Fibroblast of lung (primary cell): ENCODE results near the gene AGRN. TPM values are rescaled to one million over a fixed set of nuclear protein-coding genes. Genes with fewer than 3 reads are reported as not detected.

Experiments
- DNase-seq, 2 donors: peaks; one replicate each; pipeline versions ENCODE4 v3.0.0 to v3.0.0-alpha.2; 2010; ENCODE audit warnings: low read depth in 2 of 2
- H2AFZ ChIP-seq: 2 replicates; pipeline ENCODE4 v1.5.1; 2012; ENCODE audit warnings: low read length, control low read depth, inconsistent platforms
- H3K27ac ChIP-seq: 2 replicates; pipeline ENCODE4 v1.5.1; 2011; ENCODE audit warnings: low read length, control low read depth; ENCODE audit not compliant: insufficient read depth
- H3K27me3 ChIP-seq: 2 replicates; pipeline ENCODE4 v1.5.1; 2011; ENCODE audit warnings: mild to moderate bottlenecking, low read length; ENCODE audit not compliant: control insufficient read depth, insufficient read depth
- H3K36me3 ChIP-seq: 2 replicates; pipeline ENCODE4 v1.5.1; 2011; ENCODE audit warnings: low read length; ENCODE audit not compliant: control insufficient read depth, insufficient read depth
- H3K4me1 ChIP-seq: 2 replicates; pipeline ENCODE4 v1.5.1; 2011; ENCODE audit warnings: low read length; ENCODE audit not compliant: control insufficient read depth, insufficient read depth; ENCODE audit errors: extremely low read depth
- H3K4me2 ChIP-seq: 2 replicates; pipeline ENCODE4 v1.5.1; 2011; ENCODE audit warnings: low read length, control low read depth; ENCODE audit not compliant: insufficient read depth; ENCODE audit errors: extremely low read depth
- H3K4me3 ChIP-seq, 4 experiments: fragments of 200-600 bp in 1 of 4; sonication (generic) in 1 of 4; replicated peaks in 1 of 4; 2 replicates each; pipeline ENCODE4 v1.5.1; 2011 to 2016; ENCODE audit warnings: low read length in 4 of 4, low read depth in 3 of 4, mild to moderate bottlenecking in 3 of 4, control low read depth in 2 of 4, inconsistent platforms in 1 of 4, mixed read lengths in 1 of 4; ENCODE audit not compliant: insufficient read depth in 1 of 4; ENCODE audit errors: control extremely low read depth in 1 of 4
- H3K79me2 ChIP-seq: 2 replicates; pipeline ENCODE4 v1.5.1; 2012; ENCODE audit warnings: mild to moderate bottlenecking, low read length, inconsistent platforms; ENCODE audit not compliant: control insufficient read depth, insufficient read depth
- H3K9ac ChIP-seq: 2 replicates; pipeline ENCODE4 v1.5.1; 2011; ENCODE audit warnings: mild to moderate bottlenecking, low read length, control low read depth; ENCODE audit not compliant: insufficient read depth
- H3K9me3 ChIP-seq: 2 replicates; pipeline ENCODE4 v1.5.1; 2012; ENCODE audit warnings: low read depth, low read length; ENCODE audit not compliant: control insufficient read depth, insufficient read depth
- H4K20me1 ChIP-seq: 2 replicates; pipeline ENCODE4 v1.5.1; 2011; ENCODE audit warnings: low read length; ENCODE audit not compliant: control insufficient read depth, insufficient read depth; ENCODE audit errors: extremely low read depth
- CTCF ChIP-seq, 2 donors: IDR thresholded peaks in 1 of 2; conservative IDR thresholded peaks in 1 of 2; 1 replicate in 1 of 2; 2 replicates in 1 of 2; pipeline ENCODE4 v1.5.1; 2011 to 2012; ENCODE audit warnings: low read length in 2 of 2, control low read depth in 1 of 2, inconsistent platforms in 1 of 2, low read depth in 1 of 2, mild to moderate bottlenecking in 1 of 2
- EZH2 ChIP-seq: IDR thresholded peaks from 2 replicates; pipeline ENCODE4 v1.5.1; 2012; ENCODE audit warnings: low read length, control low read depth, mild to moderate bottlenecking; ENCODE audit errors: missing control alignments
- polyA plus RNA-seq, 2 donors: library from polyadenylated mRNA; depleted of rRNA in 1 of 2; stranded (reverse) in 1 of 2; unstranded in 1 of 2; fragments of >200 nt; gene quantifications; 2 replicates each; pipeline ENCODE4 v1.2.1, GENCODE V29; 2011 to 2012; ENCODE audit warnings: missing spikeins in 1 of 2
- total RNA-seq: library from RNA; depleted of rRNA; stranded (reverse); fragments of >200 nt; gene quantifications from 2 replicates; pipeline ENCODE4 v1.2.1, GENCODE V29; 2014

AGRN gene
- total and polyA plus RNA-seq, 2 donors (not counting 1 experiment from before 2014, with no cell fraction given): 20.7 to 50.9 TPM

- peaks cover 3% of the 10 kb centered on the region for H3K4me1 ChIP-seq
- no peaks in the 10 kb centered on the region for H3K79me2 ChIP-seq
- no peak overlapping the region for H3K9ac ChIP-seq
- H3K4me2 ChIP-seq: no peak overlapping the region
- peaks cover 2% of the 10 kb centered on the region for H3K27me3 ChIP-seq
- no peaks in the 10 kb centered on the region for H3K9me3 ChIP-seq
- no peaks in the 10 kb centered on the region for H4K20me1 ChIP-seq
- H3K36me3 ChIP-seq: peaks cover 4% of the 10 kb centered on the region
- no peak overlapping the region for H3K4me3 ChIP-seq
- H2AFZ ChIP-seq: no peak overlapping the region
- TF ChIP-seq CTCF (conservative IDR thresholded peaks at IDR 0.05 in 1 of 2, IDR thresholded peaks at IDR 0.05 in 1 of 2; ENCODE audit: low read depth in 1 of 2, low read length in 2 of 2) (no peak), EZH2 (no peak)
- no peak overlapping the region for H3K27ac ChIP-seq
- DNase-seq: no peak
Measured at GRCh38 chr1:1053682-1054081, 33.8 kb downstream of the AGRN start.

- Histone ChIP-seq H3K36me3 (peaks cover 4% of the 10 kb centered on the region), H3K4me1 (peaks cover 6% of the 10 kb centered on the region), H3K9me3 (no peaks in the 10 kb centered on the region), H3K27ac (no peak overlapping the region), H2AFZ (no peak overlapping the region), H3K4me3 (no peak overlapping the region), H4K20me1 (no peaks in the 10 kb centered on the region), H3K4me2 (no peak overlapping the region), H3K9ac (no peak overlapping the region), H3K27me3 (peaks cover 2% of the 10 kb centered on the region), H3K79me2 (no peaks in the 10 kb centered on the region)
- TF ChIP-seq CTCF (conservative IDR thresholded peaks at IDR 0.05 in 1 of 2, IDR thresholded peaks at IDR 0.05 in 1 of 2; ENCODE audit: low read depth in 1 of 2, low read length in 2 of 2): no peak
- TF ChIP-seq EZH2: no peak
- DNase-seq: no peak
Measured at GRCh38 chr1:1054099-1054700, 34.3 kb downstream of the AGRN start.

GRCh38 chr1:1054971-1055370, 35.1 kb downstream of the AGRN start:
- no peak for DNase-seq
- no peak overlapping the region for H3K4me2 ChIP-seq
- no peaks in the 10 kb centered on the region for H3K79me2 ChIP-seq
- H3K9ac ChIP-seq: no peak overlapping the region
- no peak overlapping the region for H3K4me3 ChIP-seq
- H3K27me3 ChIP-seq: peaks cover 2% of the 10 kb centered on the region
- peaks cover 8% of the 10 kb centered on the region for H3K4me1 ChIP-seq
- H3K27ac ChIP-seq: no peak overlapping the region
- no peaks in the 10 kb centered on the region for H3K9me3 ChIP-seq
- H3K36me3 ChIP-seq: peaks cover 4% of the 10 kb centered on the region
- no peak overlapping the region for H2AFZ ChIP-seq
- TF ChIP-seq CTCF (conservative IDR thresholded peaks at IDR 0.05 in 1 of 2, IDR thresholded peaks at IDR 0.05 in 1 of 2; ENCODE audit: low read depth in 1 of 2, low read length in 2 of 2): no peak
- TF ChIP-seq EZH2: no peak
- no peaks in the 10 kb centered on the region for H4K20me1 ChIP-seq
